Measurements from ENCODE around the gene RAN.

DNA sequence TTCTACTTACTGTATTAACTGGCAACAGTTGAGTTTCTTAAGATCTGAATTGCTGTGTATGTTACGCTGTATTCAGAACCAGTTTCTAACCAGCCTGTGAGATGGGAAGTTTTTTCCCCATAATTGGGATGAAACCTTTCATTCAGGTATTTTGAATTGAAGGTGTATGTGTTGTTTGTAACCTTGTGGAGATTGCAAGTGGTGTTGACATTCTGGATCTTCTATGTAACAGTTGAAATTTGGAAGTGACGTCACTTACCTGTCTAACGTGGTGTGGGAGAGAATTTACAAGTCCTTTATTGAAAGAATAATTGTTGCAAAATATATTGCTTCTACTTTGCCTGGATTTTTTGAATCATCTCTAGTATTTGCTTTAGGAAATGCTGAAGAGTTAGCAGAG, 5.5 kb downstream of the RAN start:
- TF ChIP-seq, protein P1, sequence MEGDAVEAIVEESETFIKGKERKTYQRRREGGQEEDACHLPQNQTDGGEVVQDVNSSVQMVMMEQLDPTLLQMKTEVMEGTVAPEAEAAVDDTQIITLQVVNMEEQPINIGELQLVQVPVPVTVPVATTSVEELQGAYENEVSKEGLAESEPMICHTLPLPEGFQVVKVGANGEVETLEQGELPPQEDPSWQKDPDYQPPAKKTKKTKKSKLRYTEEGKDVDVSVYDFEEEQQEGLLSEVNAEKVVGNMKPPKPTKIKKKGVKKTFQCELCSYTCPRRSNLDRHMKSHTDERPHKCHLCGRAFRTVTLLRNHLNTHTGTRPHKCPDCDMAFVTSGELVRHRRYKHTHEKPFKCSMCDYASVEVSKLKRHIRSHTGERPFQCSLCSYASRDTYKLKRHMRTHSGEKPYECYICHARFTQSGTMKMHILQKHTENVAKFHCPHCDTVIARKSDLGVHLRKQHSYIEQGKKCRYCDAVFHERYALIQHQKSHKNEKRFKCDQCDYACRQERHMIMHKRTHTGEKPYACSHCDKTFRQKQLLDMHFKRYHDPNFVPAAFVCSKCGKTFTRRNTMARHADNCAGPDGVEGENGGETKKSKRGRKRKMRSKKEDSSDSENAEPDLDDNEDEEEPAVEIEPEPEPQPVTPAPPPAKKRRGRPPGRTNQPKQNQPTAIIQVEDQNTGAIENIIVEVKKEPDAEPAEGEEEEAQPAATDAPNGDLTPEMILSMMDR (conservative IDR thresholded peaks at IDR 0.05), result no peak
- TF ChIP-seq ZFX (IDR thresholded peaks at IDR 0.05), result no peak

Measured in C4-2B (cell line).